H1 (cell line): ENCODE measurements around the gene WASF1. TPM values are rescaled to one million over a fixed set of nuclear protein-coding genes. Genes with fewer than 3 reads are reported as not detected.

Source experiments
- CTCF ChIA-PET: fragments of 300-600 bp; sonication (Branson Sonifier 250); formaldehyde crosslinking; loops from one replicate; lab custom pipeline; 2021; ENCODE audit not compliant: partially characterized antibody; lab: Charles Lee
- POLR2A ChIA-PET: fragments of 300-600 bp; sonication (Branson Sonifier 250); formaldehyde crosslinking; loops from one replicate; lab custom pipeline; 2021; ENCODE audit warnings: inconsistent platforms; ENCODE audit not compliant: partially characterized antibody; lab: Charles Lee
- DNase-seq, 2 experiments: peaks; one replicate each; pipeline versions ENCODE4 v3.0.0 to v3.0.0-alpha.2; 2010 to 2022; ENCODE audit warnings: low spot score in 2 of 2, low read depth in 1 of 2, mixed read lengths in 1 of 2
- FAIRE-seq: peaks from 2 replicates; lab custom pipeline; 2011; peaks lifted over from hg19 to GRCh38; lab: Jason Lieb, UNC
- H2AFZ ChIP-seq: 2 replicates; pipeline ENCODE4 v1.8.1; 2012; ENCODE audit warnings: low read length, inconsistent platforms
- H2AK5ac ChIP-seq: 2 replicates; pipeline ENCODE4 v1.6.1; 2013; ENCODE audit warnings: low read depth, low read length
- H2BK120ac ChIP-seq: replicated peaks from 2 replicates; pipeline ENCODE3; 2013; ENCODE audit warnings: low read depth, low read length, inconsistent platforms
- H2BK12ac ChIP-seq: 2 replicates; pipeline ENCODE4 v1.6.1; 2013; ENCODE audit warnings: low read depth, low read length
- H2BK15ac ChIP-seq: 2 replicates; pipeline ENCODE4 v1.6.1; 2013; ENCODE audit warnings: low read length
- H2BK20ac ChIP-seq: 2 replicates; pipeline ENCODE4 v1.6.1; 2013; ENCODE audit warnings: low read length
- H2BK5ac ChIP-seq: 2 replicates; pipeline ENCODE4 v1.6.1; 2013; ENCODE audit warnings: low read depth, low read length
- H3K14ac ChIP-seq: 2 replicates; pipeline ENCODE4 v1.6.1; 2013; ENCODE audit warnings: inconsistent platforms; ENCODE audit not compliant: insufficient read length
- H3K18ac ChIP-seq: 2 replicates; pipeline ENCODE4 v1.6.1; 2013; ENCODE audit warnings: low read length; ENCODE audit errors: extremely low read depth
- H3K23ac ChIP-seq: 2 replicates; pipeline ENCODE4 v1.6.1; 2013; ENCODE audit warnings: inconsistent platforms; ENCODE audit not compliant: insufficient read length
- H3K23me2 ChIP-seq: 2 replicates; pipeline ENCODE4 v1.6.1; 2013; ENCODE audit warnings: low read depth, low read length
- H3K27ac ChIP-seq: 2 replicates; pipeline ENCODE4 v1.6.1; 2011; ENCODE audit warnings: low read depth, low read length, inconsistent platforms
- H3K27me3 ChIP-seq, 4 experiments: replicated peaks in 1 of 4; 1 replicate in 1 of 4; 2 replicates in 3 of 4; pipeline versions ENCODE4 v1.6.1 to v1.8.1; 2011 to 2013; ENCODE audit warnings: low read length in 3 of 4, mild to moderate bottlenecking in 3 of 4, inconsistent platforms in 2 of 4, mixed read lengths in 2 of 4, moderate library complexity in 1 of 4; ENCODE audit not compliant: control insufficient read depth in 3 of 4, insufficient read depth in 3 of 4; ENCODE audit errors: extremely low read depth in 1 of 4
- H3K36me3 ChIP-seq, 4 experiments: 2 replicates each; pipeline versions ENCODE4 v1.6.1 to v1.8.1; 2011 to 2013; ENCODE audit warnings: mild to moderate bottlenecking in 4 of 4, low read length in 3 of 4, moderate library complexity in 2 of 4, control low read depth in 1 of 4, inconsistent platforms in 1 of 4; ENCODE audit not compliant: insufficient read depth in 4 of 4, control insufficient read depth in 2 of 4
- H3K4ac ChIP-seq: replicated peaks from 2 replicates; pipeline ENCODE3; 2013; ENCODE audit warnings: low read length, low read depth, mixed read lengths, inconsistent platforms; ENCODE audit not compliant: insufficient read length
- H3K4me1 ChIP-seq, 4 experiments: replicated peaks in 1 of 4; 1 replicate in 1 of 4; 2 replicates in 3 of 4; pipeline versions ENCODE4 v1.6.1 to v1.8.1; 2011 to 2013; ENCODE audit warnings: low read length in 3 of 4, inconsistent platforms in 2 of 4, mixed read lengths in 1 of 4; ENCODE audit not compliant: insufficient read depth in 4 of 4, control insufficient read depth in 3 of 4
- H3K4me2 ChIP-seq, 2 experiments: 2 replicates each; pipeline versions ENCODE4 v1.6.1 to v1.8.1; 2011 to 2013; ENCODE audit warnings: low read depth in 2 of 2, low read length in 2 of 2, control low read depth in 1 of 2, inconsistent platforms in 1 of 2, mild to moderate bottlenecking in 1 of 2; ENCODE audit not compliant: insufficient read depth in 1 of 2
- H3K4me3 ChIP-seq, 4 experiments: fragments of 200-600, 300-600 bp in 1 of 4; sonication (generic), shearing (Covaris generic), sonication (Bioruptor Twin) in 1 of 4; 2 replicates each; pipeline versions ENCODE4 v1.5.1 to v1.8.1; 2011 to 2016; ENCODE audit warnings: low read length in 4 of 4, low read depth in 3 of 4, control low read depth in 2 of 4, inconsistent platforms in 2 of 4, mild to moderate bottlenecking in 2 of 4, mixed read lengths in 1 of 4, moderate library complexity in 1 of 4; ENCODE audit not compliant: insufficient read depth in 2 of 4; ENCODE audit errors: extremely low read depth in 1 of 4
- H3K56ac ChIP-seq: replicated peaks from 2 replicates; pipeline ENCODE3; 2013; ENCODE audit warnings: low read depth, mild to moderate bottlenecking, mixed read lengths, low read length, inconsistent platforms; ENCODE audit not compliant: insufficient read length
- H3K79me1 ChIP-seq: 2 replicates; pipeline ENCODE4 v1.6.1; 2013; ENCODE audit warnings: low read depth, low read length, control low read depth
- H3K79me2 ChIP-seq, 2 experiments: 2 replicates each; pipeline versions ENCODE4 v1.6.1 to v1.8.1; 2012 to 2013; ENCODE audit warnings: low read length in 2 of 2, mild to moderate bottlenecking in 2 of 2, inconsistent platforms in 1 of 2; ENCODE audit not compliant: insufficient read depth in 2 of 2, control insufficient read depth in 1 of 2
- H3K9ac ChIP-seq, 4 experiments: replicated peaks in 1 of 4; 1 replicate in 1 of 4; 2 replicates in 3 of 4; pipeline versions ENCODE4 v1.6.1 to v1.8.1; 2011 to 2013; ENCODE audit warnings: low read depth in 3 of 4, low read length in 3 of 4, control low read depth in 2 of 4, mild to moderate bottlenecking in 2 of 4, moderate library complexity in 2 of 4, inconsistent platforms in 1 of 4; ENCODE audit errors: extremely low read depth in 1 of 4
- H3K9me3 ChIP-seq, 2 experiments: 2 replicates each; pipeline versions ENCODE4 v1.6.1 to v1.8.1; 2012 to 2013; ENCODE audit warnings: mild to moderate bottlenecking in 2 of 2, moderate library complexity in 2 of 2, control low read depth in 1 of 2, inconsistent platforms in 1 of 2, low read depth in 1 of 2, low read length in 1 of 2, mixed read lengths in 1 of 2; ENCODE audit not compliant: insufficient read depth in 2 of 2
- H4K20me1 ChIP-seq, 2 experiments: replicated peaks in 1 of 2; 2 replicates each; pipeline versions ENCODE3 to v1.8.1; 2011 to 2013; ENCODE audit warnings: inconsistent platforms in 2 of 2, low read length in 2 of 2, mild to moderate bottlenecking in 1 of 2; ENCODE audit not compliant: insufficient read depth in 2 of 2, control insufficient read depth in 1 of 2
- H4K5ac ChIP-seq: 2 replicates; pipeline ENCODE4 v1.6.1; 2013; ENCODE audit warnings: low read length, low read depth, mixed read lengths, inconsistent platforms; ENCODE audit not compliant: insufficient read length
- H4K8ac ChIP-seq: 2 replicates; pipeline ENCODE4 v1.8.0; 2013; ENCODE audit warnings: mild to moderate bottlenecking, moderate library complexity, low read length, inconsistent platforms; ENCODE audit not compliant: insufficient read depth; ENCODE audit errors: extremely low read depth
- H4K91ac ChIP-seq: replicated peaks from 2 replicates; pipeline ENCODE3; 2013; ENCODE audit warnings: low read length, mixed read lengths, inconsistent platforms; ENCODE audit not compliant: insufficient read length
- ASH2L ChIP-seq: fragments of 200-600, 300-600 bp; sonication (generic); IDR thresholded peaks from one replicate; pipeline ENCODE4 v1.7.1; 2017; ENCODE audit warnings: low read length
- BACH1 ChIP-seq: IDR thresholded peaks from 2 replicates; pipeline ENCODE4 v1.6.1; 2012; ENCODE audit warnings: low read length, improper control_type of control experiment
- BCL11A ChIP-seq, 2 experiments: IDR thresholded peaks; one replicate each; pipeline ENCODE4 v1.6.1; 2011; ENCODE audit warnings: low read depth in 2 of 2, low read length in 2 of 2, mild to moderate bottlenecking in 2 of 2
- CBX5 ChIP-seq: fragments of 300-800, 300-1000 bp; sonication (generic); IDR thresholded peaks from 2 replicates; pipeline ENCODE4 v1.7.1; 2016; ENCODE audit warnings: antibody characterized with exemption, low read length, low read depth
- CBX8 ChIP-seq: fragments of 300-800, 300-1000 bp; sonication (generic); IDR thresholded peaks from 2 replicates; pipeline ENCODE4 v1.7.1; 2016; ENCODE audit warnings: low read depth, low read length, borderline replicate concordance
- CHD1 ChIP-seq: IDR thresholded peaks from 2 replicates; pipeline ENCODE4 v1.6.1; 2012; ENCODE audit warnings: low read depth, low read length, improper control_type of control experiment
- EP300 ChIP-seq, 2 experiments: IDR thresholded peaks; 1 replicate in 1 of 2; 2 replicates in 1 of 2; pipeline ENCODE4 v1.6.1; 2011 to 2012; ENCODE audit warnings: low read depth in 2 of 2, low read length in 2 of 2, mild to moderate bottlenecking in 2 of 2, borderline replicate concordance in 1 of 2, inconsistent platforms in 1 of 2, moderate library complexity in 1 of 2
- HDAC2 ChIP-seq, 2 experiments: fragments of 300-600 bp in 1 of 2; sonication (generic) in 1 of 2; IDR thresholded peaks; 2 replicates each; pipeline ENCODE4 v1.6.1; 2011 to 2012; ENCODE audit warnings: low read depth in 2 of 2, low read length in 2 of 2, mild to moderate bottlenecking in 2 of 2, moderate library complexity in 2 of 2, borderline replicate concordance in 1 of 2, inconsistent platforms in 1 of 2
- JUN ChIP-seq: IDR thresholded peaks from 2 replicates; pipeline ENCODE4 v1.6.1; 2011; ENCODE audit warnings: low read depth, mild to moderate bottlenecking, improper control_type of control experiment, low read length
- KDM1A ChIP-seq: fragments of 200-600, 300-600 bp; sonication (generic); IDR thresholded peaks from 2 replicates; pipeline ENCODE4 v1.7.1; 2016; ENCODE audit warnings: mild to moderate bottlenecking, low read length, borderline replicate concordance
- MAFK ChIP-seq: IDR thresholded peaks from 2 replicates; pipeline ENCODE4 v1.6.1; 2012; ENCODE audit warnings: low read depth, mild to moderate bottlenecking, improper control_type of control experiment, low read length
- NANOG ChIP-seq: IDR thresholded peaks from 2 replicates; pipeline ENCODE4 v1.6.1; 2011; ENCODE audit warnings: low read length, low read depth, mild to moderate bottlenecking, inconsistent platforms; ENCODE audit not compliant: insufficient read depth, poor library complexity, severe bottlenecking
- TAF7 ChIP-seq: optimal IDR thresholded peaks from 2 replicates; pipeline ENCODE3; 2011; ENCODE audit warnings: low read depth, mild to moderate bottlenecking, inconsistent platforms, low read length, moderate library complexity, borderline replicate concordance
- TEAD4 ChIP-seq: IDR thresholded peaks from 2 replicates; pipeline ENCODE4 v1.6.1; 2012; ENCODE audit warnings: low read depth, low read length, inconsistent platforms, mixed read lengths
- WGBS, 2 experiments: shearing (Covaris generic) in 1 of 2; methylation state at CpG; one replicate each; pipeline versions ENCODE4 v1.1.6 to v1.1.7; 2013 to 2015; ENCODE audit warnings: low lambda C conversion rate in 2 of 2, mixed read lengths in 2 of 2, inconsistent platforms in 1 of 2, low coverage in 1 of 2, missing lambda C conversion rate in 1 of 2; ENCODE audit not compliant: insufficient replicate concordance in 2 of 2, insufficient coverage in 1 of 2, insufficient read length in 1 of 2; ENCODE audit errors: extremely low coverage in 1 of 2, missing lambda C conversion rate in 1 of 2; 5-methylcytosine and 5-hydroxymethylcytosine counted together
- polyA plus RNA-seq, 7 experiments: library from polyadenylated mRNA; depleted of rRNA in 3 of 7; stranded (reverse) in 5 of 7; unstranded in 2 of 7; fragments of >200 nt in 5 of 7; fragments of 200-250 nt in 2 of 7; gene quantifications; 1 replicate in 5 of 7; 2 replicates in 1 of 7; 4 replicates in 1 of 7; pipeline versions ENCODE4 v1.2.1 to v1.2.3, GENCODE V29; 2011 to 2013; ENCODE audit warnings: missing spikeins in 2 of 7, mixed read lengths in 2 of 7
- total RNA-seq: library from RNA; stranded (reverse); fragmentation: NEBNext Ultra II Directional; extraction: Animal tissue kit (Norgen Biotek cat#: 25700); gene quantifications from 2 replicates; pipeline ENCODE4 v1.2.1, GENCODE V29; 2021

The WASF1 gene
- total and polyA plus RNA-seq, 2 of the 8 experiments (the other 6 are each of a cell fraction or from before 2014, with no cell fraction given): 37.6 to 39.9 TPM

GRCh38 chr6:110190726-110191125 lies 11.3 kb upstream of the WASF1 start:
- H3K23me2 ChIP-seq: no peaks in the 10 kb centered on the region
- no peak overlapping the region for H3K4me3 ChIP-seq
- no peak overlapping the region for H3K4me2 ChIP-seq
- H2BK120ac ChIP-seq: no peak overlapping the region
- no peak overlapping the region for H2BK5ac ChIP-seq
- no peaks in the 10 kb centered on the region for H4K20me1 ChIP-seq
- no peak overlapping the region for H2AFZ ChIP-seq
- no peaks in the 10 kb centered on the region; the same call in 1 of the 2 replicates for H3K79me1 ChIP-seq
- no peak overlapping the region for H3K27ac ChIP-seq
- DNase-seq (no peak), FAIRE-seq (no peak)
- H3K56ac ChIP-seq: no peak overlapping the region
- H4K8ac ChIP-seq: no peak overlapping the region
- H2AK5ac ChIP-seq: no peak overlapping the region
- no peak overlapping the region for H4K5ac ChIP-seq
- no peak overlapping the region for H2BK12ac ChIP-seq
- CTCF ChIA-PET: interaction anchor here (0.6 kb wide), 1 partner anchor 60 kb away, joined by 3 read pairs; no protein-coding TSS in a partner anchor
- H3K79me2 ChIP-seq: peaks cover 4 to 66% of the 10 kb centered on the region in 2 experiments; a peak in 2 of 4 replicates
- H3K4me1 ChIP-seq: no peaks in the 10 kb centered on the region
- no peak overlapping the region for H3K9ac ChIP-seq
- no peak overlapping the region for H2BK15ac ChIP-seq
- 94% methylated on average over 6 of the region's 6 CpGs; no CpG with 5 or more reads in 1 of the 2 experiments for WGBS, 2 experiments
- POLR2A ChIA-PET: interaction anchor here (1.2 kb wide), 1 partner anchor 11 kb away, joined by 3 read pairs; the partner anchor contains the start of gene CDC40
- H4K91ac ChIP-seq: no peak overlapping the region
- no peaks in the 10 kb centered on the region for H3K27me3 ChIP-seq
- H2BK20ac ChIP-seq: no peak overlapping the region
- H3K36me3 ChIP-seq: peaks cover 0 to 13% (median 0%) of the 10 kb centered on the region in 4 experiments; a peak in 3 of 8 replicates
- no peak overlapping the region for H3K23ac ChIP-seq
- no peaks in the 10 kb centered on the region for H3K9me3 ChIP-seq
- no peak overlapping the region for H3K14ac ChIP-seq
- no peak overlapping the region for H3K18ac ChIP-seq
- no peak overlapping the region for H3K4ac ChIP-seq
- TF ChIP-seq BACH1 (no peak), EP300 (IDR thresholded peaks at IDR 0.05; ENCODE audit: borderline replicate concordance in 1 of 2, low read depth in 2 of 2, low read length in 2 of 2) (no peak), ASH2L (no peak), JUN (no peak), TAF7 (no peak), BCL11A (IDR thresholded peaks at IDR 0.05; ENCODE audit: low read depth in 2 of 2, low read length in 2 of 2) (no peak), CHD1 (no peak), HDAC2 (IDR thresholded peaks at IDR 0.05; ENCODE audit: borderline replicate concordance in 1 of 2, low read depth in 2 of 2, low read length in 2 of 2) (no peak), CBX5 (no peak), CBX8 (no peak), NANOG (no peak), MAFK (no peak), TEAD4 (no peak), KDM1A (no peak)
